GM21717 (cell line): ENCODE results near the gene LRRK1.

Source experiments
- ATAC-seq: cut with Tn5 transposase; IDR thresholded peaks from one replicate; pipeline ENCODE4 v1.9.1; 2021; ENCODE audit warnings: mild to moderate bottlenecking, moderate library complexity; ENCODE audit not compliant: unreplicated experiment

Gene LRRK1

GRCh38 chr15:101020451-101020850 lies 101.3 kb downstream of the LRRK1 start:
- no peak for ATAC-seq

DNA sequence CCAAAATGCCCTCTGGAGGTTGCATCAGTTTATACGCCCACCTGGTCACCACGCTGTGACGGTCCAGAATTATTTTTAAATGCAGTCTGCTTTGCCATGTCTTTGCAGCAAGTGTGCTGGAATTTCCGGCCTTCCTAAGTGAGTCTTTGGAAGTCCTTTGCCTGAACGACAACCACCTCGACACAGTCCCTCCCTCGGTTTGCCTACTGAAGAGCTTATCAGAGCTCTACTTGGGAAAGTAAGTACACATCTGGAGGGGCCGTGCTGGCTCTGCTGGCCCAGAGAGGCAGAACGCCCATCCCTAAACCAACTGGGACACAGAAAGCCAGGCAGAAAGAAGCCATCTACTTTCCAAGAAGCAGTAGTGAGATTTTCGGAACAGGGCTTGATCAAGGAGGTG lies 101.8 kb downstream of the LRRK1 start:
- no peak for ATAC-seq

DNA sequence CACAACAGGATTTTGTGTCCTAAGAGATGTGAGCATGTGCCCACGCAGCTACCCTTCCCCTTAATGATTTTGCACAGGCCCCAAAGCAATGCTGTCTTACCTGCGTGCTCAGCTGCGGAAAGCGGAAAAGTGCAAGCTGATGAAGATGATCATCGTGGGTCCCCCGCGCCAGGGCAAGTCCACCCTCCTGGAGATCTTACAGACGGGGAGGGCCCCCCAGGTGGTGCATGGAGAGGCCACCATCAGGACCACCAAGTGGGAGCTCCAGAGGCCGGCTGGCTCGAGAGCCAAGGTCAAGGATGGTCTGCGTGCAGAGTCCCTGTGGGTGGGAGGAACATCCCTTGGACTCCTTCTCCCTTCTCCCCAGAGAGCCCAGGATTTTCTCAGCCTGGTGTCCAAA lies 103.1 kb downstream of the LRRK1 start:
- ATAC-seq = no peak

- ATAC-seq = no peak
Observed at GRCh38 chr15:101022876-101023275, 103.7 kb downstream of the LRRK1 start.

DNA sequence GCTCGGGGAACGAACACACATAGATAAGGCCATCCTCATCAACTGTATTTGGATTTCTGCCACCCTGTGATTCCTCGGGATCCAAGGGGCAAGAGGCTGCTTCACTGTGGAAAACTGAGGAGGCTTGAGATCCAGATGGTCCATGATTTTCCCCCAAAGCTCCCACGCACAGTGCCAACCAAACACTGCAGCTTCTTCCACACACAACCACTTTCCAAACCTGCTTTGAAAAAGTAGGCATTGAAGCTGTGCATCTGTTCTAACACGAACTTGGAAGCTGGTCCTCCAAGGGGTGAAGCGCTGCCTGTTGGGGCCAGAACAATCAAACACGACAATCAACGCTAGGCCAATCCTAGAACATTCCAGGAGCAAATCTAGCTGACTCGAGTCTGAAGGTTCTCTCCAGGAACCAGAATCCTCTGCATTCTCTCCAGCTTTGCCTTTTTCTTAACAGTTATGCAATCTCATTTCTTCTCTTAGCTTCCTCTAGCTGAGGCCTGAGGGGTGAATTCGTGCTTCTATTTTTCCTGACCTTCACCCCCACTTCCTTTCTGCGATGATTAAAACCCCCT lies 104.4 kb downstream of the LRRK1 start:
- ATAC-seq = no peak

DNA sequence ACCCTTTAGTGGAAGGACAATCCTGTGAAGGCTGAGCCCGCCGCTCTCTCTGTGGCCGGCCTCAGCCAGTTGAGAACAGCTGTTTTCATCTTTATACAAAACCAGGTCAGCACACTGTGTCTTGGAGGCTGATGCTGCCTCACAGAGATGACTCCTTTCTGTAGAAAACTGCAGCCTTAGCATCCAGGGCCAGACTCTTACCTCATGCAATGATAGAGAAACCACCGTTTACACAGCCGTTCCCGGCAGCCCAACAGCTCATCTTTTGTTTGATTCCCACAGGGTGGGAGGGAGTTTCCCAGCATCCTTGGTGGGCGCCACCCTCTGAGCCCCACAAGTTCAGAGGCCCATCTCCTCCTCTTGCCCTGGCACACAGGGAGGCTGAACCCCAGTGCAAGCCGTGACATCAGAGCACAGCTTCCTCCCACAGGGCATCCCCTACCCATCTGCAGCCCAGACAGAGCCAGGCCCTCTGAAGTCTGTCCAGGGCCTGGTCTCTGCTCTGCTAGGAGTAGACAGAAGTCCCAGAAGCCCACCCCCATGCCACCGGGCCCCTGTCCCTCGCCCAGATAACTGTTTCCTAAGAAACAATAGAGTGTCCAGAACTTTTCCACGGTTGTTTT lies 105.0 kb downstream of the LRRK1 start:
- no peak for ATAC-seq

DNA sequence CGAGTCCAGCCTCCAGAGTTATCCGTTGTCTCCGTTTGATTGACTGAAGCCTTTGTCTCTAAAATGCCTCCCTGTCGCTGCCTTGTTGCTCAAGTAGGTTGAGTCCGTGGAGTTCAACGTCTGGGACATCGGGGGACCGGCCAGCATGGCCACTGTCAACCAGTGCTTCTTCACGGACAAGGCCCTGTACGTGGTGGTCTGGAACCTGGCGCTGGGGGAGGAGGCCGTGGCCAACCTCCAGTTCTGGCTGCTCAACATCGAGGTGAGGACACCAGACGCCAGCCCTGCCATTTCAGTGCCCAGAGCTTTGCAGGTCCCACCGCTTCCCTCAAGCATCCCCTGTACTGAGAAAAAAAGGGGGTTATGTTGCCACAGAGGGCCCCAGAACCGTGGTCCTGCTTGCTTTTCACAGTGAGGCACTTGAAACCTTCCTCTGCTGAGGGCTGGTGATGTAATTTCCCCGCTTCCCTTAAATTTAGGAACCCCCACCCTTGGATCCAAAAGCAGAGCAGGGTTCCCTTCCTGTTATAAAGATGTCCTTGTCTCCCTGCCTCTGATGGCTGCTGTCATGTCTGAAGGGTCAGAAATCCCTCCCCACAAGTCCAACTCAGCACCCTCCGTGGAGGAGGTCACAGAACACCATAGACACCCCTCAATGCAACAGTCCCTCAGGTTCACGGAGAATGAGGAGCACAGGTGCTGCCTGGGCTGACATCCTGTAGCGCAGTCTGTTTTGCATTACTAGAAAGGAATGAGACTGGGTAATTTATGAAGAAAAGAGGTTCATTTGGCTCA lies 105.7 kb downstream of the LRRK1 start:
- ATAC-seq = no peak

GRCh38 chr15:101025501-101025885 lies 106.3 kb downstream of the LRRK1 start:
- no peak for ATAC-seq

DNA sequence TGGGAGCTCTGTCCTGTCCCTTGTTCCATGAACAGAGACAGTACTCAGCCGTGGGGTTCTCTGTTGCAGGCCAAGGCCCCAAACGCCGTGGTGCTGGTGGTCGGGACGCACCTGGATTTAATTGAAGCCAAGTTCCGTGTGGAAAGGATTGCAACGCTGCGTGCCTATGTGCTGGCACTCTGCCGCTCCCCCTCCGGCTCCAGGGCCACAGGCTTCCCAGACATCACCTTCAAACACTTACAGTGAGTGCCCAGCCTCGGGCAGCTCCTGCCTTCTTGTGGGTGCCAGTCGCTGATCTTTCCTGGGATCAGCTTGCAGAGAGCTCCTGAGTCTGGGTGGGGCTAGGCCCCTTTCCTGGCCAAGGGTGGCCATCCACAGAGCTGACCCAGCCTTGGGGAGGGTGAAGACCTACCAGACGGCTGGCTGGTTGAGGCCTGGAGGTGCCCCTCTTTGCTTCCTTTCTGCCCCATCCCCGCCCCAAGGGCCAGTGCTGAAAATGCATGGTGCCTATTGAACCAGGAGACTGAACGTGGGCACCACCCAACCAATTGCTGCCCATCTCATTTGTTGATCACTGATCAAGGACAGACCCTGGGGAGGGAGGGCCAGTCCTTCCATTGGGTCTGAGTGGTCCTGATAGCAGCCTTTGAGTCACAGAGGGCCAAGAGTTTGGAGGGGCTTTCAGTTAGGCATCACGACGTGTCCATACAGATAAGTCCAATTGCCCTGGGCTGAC lies 106.9 kb downstream of the LRRK1 start:
- ATAC-seq = no peak

GRCh38 chr15:101026656-101027272 lies 107.6 kb downstream of the LRRK1 start:
- ATAC-seq = no peak

- no peak for ATAC-seq
Observed at GRCh38 chr15:101027273-101027901, 108.2 kb downstream of the LRRK1 start.

DNA sequence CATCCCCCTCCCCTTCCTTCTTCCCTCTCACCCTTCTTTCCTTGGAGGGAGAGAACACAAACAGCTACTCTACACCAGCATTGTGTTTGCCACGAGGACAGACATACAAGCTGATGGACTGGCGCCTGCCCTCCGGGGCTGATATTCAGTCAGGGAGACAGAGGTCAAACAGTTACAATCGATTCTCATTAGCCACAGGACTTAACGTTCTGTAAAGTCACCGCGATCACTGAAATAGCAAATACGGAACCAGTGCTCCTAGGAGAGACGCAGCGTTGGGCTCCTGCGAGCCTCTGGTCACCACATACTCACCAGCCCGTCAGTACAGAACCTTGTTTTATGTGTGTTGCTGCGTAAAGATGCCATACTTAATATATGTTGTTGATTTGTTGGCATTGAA lies 108.8 kb downstream of the LRRK1 start:
- ATAC-seq = no peak

GRCh38 chr15:101028321-101028720 lies 109.2 kb downstream of the LRRK1 start:
- ATAC-seq = no peak

- ATAC-seq = no peak
Observed at GRCh38 chr15:101028772-101029438, 109.7 kb downstream of the LRRK1 start.

GRCh38 chr15:101029971-101030661 lies 111.0 kb downstream of the LRRK1 start:
- no peak for ATAC-seq

- no peak for ATAC-seq
Observed at GRCh38 chr15:101031213-101031612, 112.1 kb downstream of the LRRK1 start.

DNA sequence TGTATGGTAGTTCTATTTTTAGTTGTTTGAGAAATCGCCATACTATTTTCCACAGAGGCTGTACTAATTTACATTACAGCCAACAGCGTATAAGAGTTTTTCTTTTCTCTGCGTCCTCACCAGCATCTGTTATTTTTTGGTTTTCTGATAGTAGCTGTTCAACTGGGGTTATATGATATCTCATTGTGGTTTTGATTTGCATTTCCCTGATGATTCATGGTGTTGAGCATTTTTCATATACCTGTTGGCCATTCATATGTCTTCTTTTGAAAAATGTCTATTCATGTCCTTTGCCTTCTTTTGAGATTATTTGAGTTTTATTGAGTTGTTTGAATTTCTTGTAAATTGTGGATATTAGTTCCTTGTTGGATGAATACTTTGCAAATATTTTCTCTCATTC lies 114.6 kb downstream of the LRRK1 start:
- no peak for ATAC-seq

DNA sequence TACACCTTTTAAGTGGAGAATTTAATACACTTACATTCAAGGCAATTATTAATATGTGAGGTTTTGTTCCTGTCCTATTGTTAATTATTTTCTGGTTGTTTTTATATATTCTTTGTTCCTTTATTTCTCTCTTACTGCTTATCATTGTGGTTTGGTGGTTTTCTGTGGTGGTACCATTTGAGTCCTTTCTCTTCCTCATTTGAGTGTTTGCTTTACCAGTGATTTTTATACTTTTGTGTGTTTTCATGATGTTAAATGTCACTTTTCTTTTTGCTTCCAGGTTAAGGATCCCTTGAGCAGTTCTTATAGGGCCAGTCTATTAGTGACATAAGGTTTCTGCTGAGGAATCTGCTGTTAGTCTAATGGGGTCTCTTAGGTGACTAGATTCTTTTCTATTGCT lies 116.5 kb downstream of the LRRK1 start:
- peak; percentile 55 for ATAC-seq

DNA sequence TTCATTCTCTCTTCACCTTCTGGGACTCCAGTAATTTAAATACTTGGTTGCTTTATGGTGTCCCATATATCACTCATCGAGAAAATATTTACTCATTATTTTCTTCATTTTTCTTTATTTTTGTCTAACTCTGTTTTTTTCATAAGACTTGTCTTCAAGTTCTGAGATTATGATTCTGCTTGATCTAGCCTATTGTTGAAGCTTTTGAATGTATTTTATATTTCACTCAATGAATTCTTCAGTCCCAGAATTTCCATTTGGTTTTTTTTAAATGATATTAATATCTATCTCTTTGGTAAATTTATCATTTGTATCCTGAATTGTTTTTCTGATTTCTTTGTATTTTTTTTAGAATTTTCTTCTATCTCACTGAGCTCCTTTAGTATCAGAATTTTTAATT lies 117.0 kb downstream of the LRRK1 start:
- no peak for ATAC-seq
